Adrenal gland (tissue), 12 donors: ENCODE measurements around the gene MPPED1. TPM values are rescaled to one million over a fixed set of nuclear protein-coding genes. Genes with fewer than 3 reads are reported as not detected.

Experiments used
- DNase-seq, 7 donors: peaks; one replicate each; pipeline ENCODE4 v3.0.0-alpha.2; 2019 to 2020
- H3K27ac ChIP-seq, 5 donors: fragments of 200-600 bp; sonication (generic) in 4 of 5; 1 replicate in 3 of 5; 2 replicates in 2 of 5; pipeline versions ENCODE4 v1.5.1 to v1.8.0; 2016 to 2020; ENCODE audit warnings: mild to moderate bottlenecking in 1 of 5
- H3K27me3 ChIP-seq: fragments of 200-600 bp; 2 replicates; pipeline ENCODE4 v1.8.0; 2021
- H3K36me3 ChIP-seq, 2 donors: fragments of 200-600 bp; replicated peaks in 1 of 2; 1 replicate in 1 of 2; 2 replicates in 1 of 2; pipeline versions ENCODE4 v1.5.1 to v1.8.0; 2018 to 2022
- H3K4me1 ChIP-seq, 2 donors: fragments of 200-600 bp; replicated peaks in 1 of 2; 1 replicate in 1 of 2; 2 replicates in 1 of 2; pipeline versions ENCODE4 v1.5.1 to v1.8.0; 2018 to 2021
- H3K4me3 ChIP-seq, 4 donors: fragments of 200-600 bp; sonication (generic) in 3 of 4; one replicate each; pipeline ENCODE4 v1.5.1; 2016 to 2018
- H3K9me3 ChIP-seq, 3 donors: fragments of 200-600 bp; sonication (generic) in 1 of 3; replicated peaks in 1 of 3; 1 replicate in 2 of 3; 2 replicates in 1 of 3; pipeline versions ENCODE4 v1.5.1 to v1.8.0; 2016 to 2021
- CTCF ChIP-seq, 6 experiments: fragments of 450-650 bp in 4 of 6; fragments of 200-600 bp in 2 of 6; sonication (generic) in 1 of 6; IDR thresholded peaks; 1 replicate in 5 of 6; 2 replicates in 1 of 6; pipeline versions ENCODE4 v1.5.1 to v1.8.0; 2016 to 2021; ENCODE audit warnings: antibody characterized with exemption in 6 of 6, mild to moderate bottlenecking in 2 of 6, moderate library complexity in 1 of 6
- POLR2A ChIP-seq, 2 donors: fragments of 450-650 bp; IDR thresholded peaks; one replicate each; pipeline ENCODE4 v1.6.1; 2017; ENCODE audit warnings: antibody characterized with exemption in 2 of 2, mild to moderate bottlenecking in 2 of 2, moderate library complexity in 1 of 2
- WGBS, 4 donors: extraction: QIAGEN DNeasy Blood & Tissue Kit in 2 of 4; methylation state at CpG; one replicate each; pipeline versions ENCODE4 v1.1.5 to v1.1.7; 2013 to 2017; 5-methylcytosine and 5-hydroxymethylcytosine counted together
- intact Hi-C, 2 donors: fragments of 100-400 bp; cut with DNase I; formaldehyde crosslinking; loops; one replicate each; pipeline versions ENCODE4 v1.14.1 to v1.15.0; 2022 to 2023
- polyA plus RNA-seq, 3 donors: library from polyadenylated mRNA; stranded (reverse); fragments of 200-250 nt in 2 of 3; fragments of 350-450 nt in 1 of 3; fragmentation: Illumina TruSeq in 1 of 3; extraction: RNeasy Lipid Tissue Mini Kit (QIAGEN cat#74804) in 1 of 3; gene quantifications; one replicate each; pipeline ENCODE4 v1.2.3, GENCODE V29; 2013 to 2014
- total RNA-seq, 9 donors: library from RNA; depleted of rRNA in 4 of 9; stranded (reverse); fragments of >200 nt in 4 of 9; fragments of 120-200 nt in 1 of 9; fragmentation: NEBNext Ultra II Directional in 1 of 9; extraction: Animal tissue kit (Norgen Biotek cat#: 25700) in 1 of 9; gene quantifications; one replicate each; pipeline versions ENCODE4 v1.1.0 to v1.2.4, GENCODE V29; 2013 to 2023
- donor health status: healthy with polysubstance abuse.
- donor health status: Bipolar disorder and iron deficiency.
- donor health status: DM: yes; HTN: yes; CAD: no.
- donor health status: DM: no; HTN: no; CAD: no.
- donor health status: DM: no; HTN: no; CAD: no.
- donor health status: DM: yes; HTN: yes; CAD: no.

The MPPED1 gene
- total and polyA plus RNA-seq, 12 donors: 0.07 to 0.44 (median 0.11) TPM; not detected in 8

GRCh38 chr22:43481568-43482317 is 69.9 kb downstream of the MPPED1 start:
- H3K4me3 ChIP-seq: no peak overlapping the region
- DNase-seq: no peak
- WGBS, 4 donors: 54 to 68% (median 59%) methylated on average over 18 of the region's 18 CpGs
- no peak for TF ChIP-seq CTCF (IDR thresholded peaks at IDR 0.05)
- no peak for TF ChIP-seq POLR2A (IDR thresholded peaks at IDR 0.05)
- intact Hi-C loops: no loop called here
- H3K27ac ChIP-seq: no peak overlapping the region
- no peaks in the 10 kb centered on the region for H3K9me3 ChIP-seq
- H3K4me1 ChIP-seq: no peaks in the 10 kb centered on the region
- no peaks in the 10 kb centered on the region for H3K27me3 ChIP-seq
- no peaks in the 10 kb centered on the region for H3K36me3 ChIP-seq

GRCh38 chr22:43482318-43482625 is 70.5 kb downstream of the MPPED1 start:
- no peak for DNase-seq
- 49 to 59% (median 54%) methylated on average over 8 of the region's 8 CpGs for WGBS, 4 donors
- Histone ChIP-seq H3K36me3 (no peaks in the 10 kb centered on the region), H3K27me3 (no peaks in the 10 kb centered on the region), H3K4me1 (no peaks in the 10 kb centered on the region), H3K9me3 (no peaks in the 10 kb centered on the region), H3K4me3 (no peak overlapping the region), H3K27ac (no peak overlapping the region)
- TF ChIP-seq CTCF (IDR thresholded peaks at IDR 0.05): no peak
- no peak for TF ChIP-seq POLR2A (IDR thresholded peaks at IDR 0.05)
- intact Hi-C loops: no loop called here

- H3K9me3 ChIP-seq: no peaks in the 10 kb centered on the region
- H3K4me1 ChIP-seq: no peaks in the 10 kb centered on the region
- 81 to 89% (median 85%) methylated on average over 7 to 13 of the region's 13 CpGs for WGBS, 4 donors
- TF ChIP-seq CTCF (IDR thresholded peaks at IDR 0.05) (no peak), POLR2A (IDR thresholded peaks at IDR 0.05) (no peak)
- no peak overlapping the region for H3K4me3 ChIP-seq
- H3K27ac ChIP-seq: no peak overlapping the region
- H3K27me3 ChIP-seq: no peaks in the 10 kb centered on the region
- no peaks in the 10 kb centered on the region for H3K36me3 ChIP-seq
- intact Hi-C loops: no loop called here
- no peak for DNase-seq
Measured at GRCh38 chr22:43483266-43483665, 71.5 kb downstream of the MPPED1 start.

GRCh38 chr22:43483669-43484068 is 71.9 kb downstream of the MPPED1 start:
- no peaks in the 10 kb centered on the region for H3K36me3 ChIP-seq
- no peaks in the 10 kb centered on the region for H3K4me1 ChIP-seq
- intact Hi-C loops: no loop called here
- H3K9me3 ChIP-seq: no peaks in the 10 kb centered on the region
- no peaks in the 10 kb centered on the region for H3K27me3 ChIP-seq
- no peak for TF ChIP-seq POLR2A (IDR thresholded peaks at IDR 0.05)
- no peak for TF ChIP-seq CTCF (IDR thresholded peaks at IDR 0.05)
- DNase-seq: no peak
- H3K4me3 ChIP-seq: no peak overlapping the region
- no peak overlapping the region for H3K27ac ChIP-seq
- WGBS, 4 donors: 85 to 90% (median 86%) methylated on average over 7 of the region's 7 CpGs
